BE2C (cell line): Measurements from ENCODE around the gene TMCO5A.
A peak's percentile ranks its signal among the peaks of the same experiment; 100 is the strongest.

Source experiments
- DNase-seq: peaks from one replicate; pipeline ENCODE4 v3.0.0-alpha.2; 2020
- H3K27me3 ChIP-seq: fragments of 250-450 bp; sonication (Bioruptor Pico); 2 replicates; pipeline ENCODE4 v1.5.1; 2020; ENCODE audit warnings: mild to moderate bottlenecking
- H3K36me3 ChIP-seq: fragments of 250-450 bp; sonication (Bioruptor Pico); 2 replicates; pipeline ENCODE4 v1.5.1; 2020; ENCODE audit warnings: mild to moderate bottlenecking
- H3K4me1 ChIP-seq: fragments of 250-450 bp; sonication (Bioruptor Pico); 2 replicates; pipeline ENCODE4 v1.5.1; 2020
- H3K4me3 ChIP-seq: 2 replicates; pipeline ENCODE4 v1.5.1; 2011; ENCODE audit warnings: low read depth, low read length
- H3K9me3 ChIP-seq: fragments of 250-450 bp; sonication (Bioruptor Pico); 2 replicates; pipeline ENCODE4 v1.5.1; 2020
- CTCF ChIP-seq: IDR thresholded peaks from 2 replicates; pipeline ENCODE4 v1.5.1; 2012; ENCODE audit warnings: mild to moderate bottlenecking, low read depth, low read length

The TMCO5A gene

GRCh38 chr15:37979671-37980409 lies 45.4 kb downstream of the TMCO5A start:
- Histone ChIP-seq H3K9me3 (no peaks in the 10 kb centered on the region), H3K4me3 (no peak overlapping the region), H3K4me1 (no peaks in the 10 kb centered on the region; the same call in 1 of the 2 replicates), H3K36me3 (no peaks in the 10 kb centered on the region), H3K27me3 (no peaks in the 10 kb centered on the region)
- TF ChIP-seq CTCF = no peak
- peak; percentile 21 for DNase-seq

- H3K4me3 ChIP-seq = no peak overlapping the region
- no peaks in the 10 kb centered on the region for H3K36me3 ChIP-seq
- TF ChIP-seq CTCF = no peak
- no peak for DNase-seq
- no peaks in the 10 kb centered on the region for H3K9me3 ChIP-seq
- no peaks in the 10 kb centered on the region; the same call in 1 of the 2 replicates for H3K4me1 ChIP-seq
- H3K27me3 ChIP-seq = no peaks in the 10 kb centered on the region
Measured at GRCh38 chr15:37981201-37981600, 46.8 kb downstream of the TMCO5A start.

DNA sequence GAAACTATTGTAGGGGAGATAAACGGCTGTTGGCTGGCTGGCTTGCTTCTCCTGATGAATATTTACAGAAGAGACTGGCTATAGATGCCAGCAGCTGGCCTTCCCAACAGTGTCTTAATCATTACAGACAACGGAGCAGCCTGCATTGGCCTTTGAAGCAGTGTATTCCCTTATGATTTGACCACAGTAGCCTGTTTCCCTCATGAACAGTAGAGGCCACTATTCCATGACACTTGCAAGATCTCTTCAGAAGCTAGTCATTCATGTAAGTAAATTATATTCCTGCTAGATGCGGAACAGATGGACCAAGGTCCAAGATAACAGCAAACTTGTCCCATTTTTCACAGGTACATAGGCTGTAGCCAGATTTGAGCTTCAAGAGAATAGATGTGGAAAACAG lies 47.3 kb downstream of the TMCO5A start:
- no peaks in the 10 kb centered on the region for H3K9me3 ChIP-seq
- H3K36me3 ChIP-seq = no peaks in the 10 kb centered on the region
- H3K4me1 ChIP-seq = no peaks in the 10 kb centered on the region; the same call in 1 of the 2 replicates
- peak; percentile 28 for DNase-seq
- no peaks in the 10 kb centered on the region for H3K27me3 ChIP-seq
- peak; percentile 76 for TF ChIP-seq CTCF
- no peak overlapping the region for H3K4me3 ChIP-seq

- Histone ChIP-seq H3K4me3 (no peak overlapping the region), H3K36me3 (no peaks in the 10 kb centered on the region), H3K9me3 (no peaks in the 10 kb centered on the region), H3K27me3 (no peaks in the 10 kb centered on the region), H3K4me1 (no peaks in the 10 kb centered on the region; the same call in 1 of the 2 replicates)
- no peak for DNase-seq
- no peak for TF ChIP-seq CTCF
Measured at GRCh38 chr15:37984368-37984767, 49.9 kb downstream of the TMCO5A start.

GRCh38 chr15:37995461-37996347 lies 61.3 kb downstream of the TMCO5A start:
- no peaks in the 10 kb centered on the region for H3K9me3 ChIP-seq
- no peaks in the 10 kb centered on the region for H3K36me3 ChIP-seq
- DNase-seq = peak; percentile 41
- H3K4me1 ChIP-seq = no peaks in the 10 kb centered on the region; the same call in 1 of the 2 replicates
- TF ChIP-seq CTCF = peak; percentile 74
- no peak overlapping the region for H3K4me3 ChIP-seq
- H3K27me3 ChIP-seq = no peaks in the 10 kb centered on the region; the same call in 1 of the 2 replicates
